Heart left ventricle (tissue), 13 donors: Measurements from ENCODE around the gene NAA60.

Experiments used
- CTCF ChIP-seq, 12 donors: fragments of 200-600 bp; sonication (generic) in 4 of 12; IDR thresholded peaks; one replicate each; pipeline versions ENCODE4 v1.5.0 to v1.8.0; 2018 to 2022; ENCODE audit warnings: antibody characterized with exemption in 12 of 12, mild to moderate bottlenecking in 5 of 12
- POLR2A ChIP-seq, 2 donors: fragments of 450-650 bp; IDR thresholded peaks; one replicate each; pipeline ENCODE4 v1.6.1; 2017; ENCODE audit warnings: antibody characterized with exemption in 2 of 2, mild to moderate bottlenecking in 2 of 2, moderate library complexity in 2 of 2
- donor health status: ischemic (EF 13 %, LVEDD 7.1; RV severe dilation, severe dysfunction).
- donor health status: DM: no; HTN: yes; CAD: no.
- donor health status: DM: no; HTN: no; CAD: no.
- donor health status: ischemic (EF 25% LVEDD 6.9; RV normal size, moderate dysfunction).
- donor health status: ischemic (EF 25% LVEDD 5.7; RV mildly dilated, moderate dysfunction).
- donor health status: ischemic (EF 35%, LVEDD 5.7; RV mildly dilated, moderate dysfunction).
- donor health status: nonischemic (EF 11% LVEDD 7.7; RV severe dilation, severe dysfunction).
- donor health status: DM: yes; HTN: yes; CAD: no.
- donor health status: PGD.
- donor health status: ischemic (EF 29% LVEDD 5.4; RV normal size, mild dysfunction).
- donor health status: nonischemic (EF 23%, LVEDD 6.1; RV moderate dilation, normal function).

- TF ChIP-seq CTCF (IDR thresholded peaks at IDR 0.05) (no peak), POLR2A (IDR thresholded peaks at IDR 0.05) (no peak)
Measured at GRCh38 chr16:3458852-3459361, 15.4 kb downstream of the NAA60 start.
